Loucy (cell line): ENCODE data around the gene AHNAK2.

Source experiments
- H2AFZ ChIP-seq: fragments of 200-600 bp; sonication (generic); 2 replicates; pipeline ENCODE4 v1.6.0; 2016; ENCODE audit warnings: antibody characterized with exemption, mild to moderate bottlenecking, low read length, moderate library complexity
- H3F3A ChIP-seq: fragments of 200-600 bp; 2 replicates; pipeline ENCODE4 v1.6.0; 2016; ENCODE audit warnings: antibody characterized with exemption, low read depth, mild to moderate bottlenecking
- H3K27me3 ChIP-seq: fragments of 200-600 bp; sonication (generic); 2 replicates; pipeline ENCODE4 v1.6.1; 2014; ENCODE audit warnings: low read length, mild to moderate bottlenecking; ENCODE audit not compliant: insufficient read depth, poor library complexity, severe bottlenecking
- H3K36me3 ChIP-seq: fragments of 200-600 bp; sonication (generic); 2 replicates; pipeline ENCODE4 v1.6.1; 2016; ENCODE audit warnings: low read length; ENCODE audit not compliant: insufficient read depth
- H3K4me1 ChIP-seq: fragments of 200-600 bp; sonication (generic); 2 replicates; pipeline ENCODE4 v1.5.1; 2014; ENCODE audit warnings: low read length, mild to moderate bottlenecking; ENCODE audit not compliant: insufficient read depth, poor library complexity, severe bottlenecking
- H3K4me2 ChIP-seq: fragments of 200-600 bp; sonication (generic); 2 replicates; pipeline ENCODE4 v1.6.0; 2014; ENCODE audit warnings: antibody characterized with exemption, low read length, low read depth, mild to moderate bottlenecking; ENCODE audit not compliant: poor library complexity, severe bottlenecking
- H3K4me3 ChIP-seq: fragments of 200-600 bp; sonication (generic); 2 replicates; pipeline ENCODE4 v1.5.1; 2014; ENCODE audit warnings: low read length, mild to moderate bottlenecking, mixed read lengths; ENCODE audit not compliant: poor library complexity, severe bottlenecking
- H3K79me2 ChIP-seq: fragments of 200-600 bp; sonication (generic); 2 replicates; pipeline ENCODE4 v1.6.1; 2014; ENCODE audit warnings: low read length; ENCODE audit not compliant: insufficient read depth
- H3K9ac ChIP-seq: fragments of 200-600 bp; sonication (generic); 2 replicates; pipeline ENCODE4 v1.6.0; 2014; ENCODE audit warnings: mild to moderate bottlenecking, low read depth, low read length, moderate library complexity; ENCODE audit not compliant: poor library complexity, severe bottlenecking
- H3K9me2 ChIP-seq: fragments of 200-600 bp; sonication (generic); replicated peaks from 2 replicates; pipeline ENCODE4 v1.6.1; 2016; ENCODE audit warnings: low read depth, low read length, mixed read lengths
- H3K9me3 ChIP-seq: fragments of 200-600 bp; sonication (generic); 2 replicates; pipeline ENCODE4 v1.6.1; 2014; ENCODE audit warnings: mild to moderate bottlenecking, antibody characterized with exemption, low read length, low read depth; ENCODE audit not compliant: insufficient read depth
- H4K20me1 ChIP-seq: fragments of 200-600 bp; sonication (generic); 2 replicates; pipeline ENCODE4 v1.6.0; 2014; ENCODE audit warnings: antibody characterized with exemption, low read length, mild to moderate bottlenecking; ENCODE audit not compliant: insufficient read depth, poor library complexity, severe bottlenecking
- CTCF ChIP-seq: fragments of 200-600 bp; sonication (generic); conservative IDR thresholded peaks from 2 replicates; pipeline ENCODE4 v1.5.1; 2014; ENCODE audit warnings: mild to moderate bottlenecking, antibody characterized with exemption, low read length
- EZH2phosphoT487 ChIP-seq: fragments of 200-600 bp; IDR thresholded peaks from 2 replicates; pipeline ENCODE4 v1.6.1; 2018; ENCODE audit warnings: antibody characterized with exemption, mild to moderate bottlenecking, moderate library complexity, borderline replicate concordance

The AHNAK2 gene

GRCh38 chr14:104887623-104888488 lies 90.3 kb downstream of the AHNAK2 start:
- H3K79me2 ChIP-seq: no peaks in the 10 kb centered on the region
- no peak overlapping the region for H3K4me3 ChIP-seq
- no peaks in the 10 kb centered on the region for H3K9me3 ChIP-seq
- no peaks in the 10 kb centered on the region for H3F3A ChIP-seq
- no peaks in the 10 kb centered on the region for H3K27me3 ChIP-seq
- no peaks in the 10 kb centered on the region for H3K36me3 ChIP-seq
- no peaks in the 10 kb centered on the region for H4K20me1 ChIP-seq
- no peak overlapping the region for H2AFZ ChIP-seq
- TF ChIP-seq CTCF: no peak
- no peak for TF ChIP-seq EZH2phosphoT487
- no peaks in the 10 kb centered on the region for H3K9me2 ChIP-seq
- no peak overlapping the region for H3K9ac ChIP-seq
- no peaks in the 10 kb centered on the region for H3K4me1 ChIP-seq
- no peak overlapping the region for H3K4me2 ChIP-seq
